Endothelial cell of umbilical vein (primary cell): ENCODE results near the gene ARHGEF17. TPM values are rescaled to one million over a fixed set of nuclear protein-coding genes. Genes with fewer than 3 reads are reported as not detected.

ENCODE experiments used
- BruUV-seq: library from RNA; stranded (reverse); fragments of 400-500 nt; replicated peaks from 2 replicates; lab custom pipeline; 2021; lab: Mats Ljungman, UMichigan
- CTCF ChIA-PET: fragments of 300-600, 350-600 bp; sonication (Branson Sonifier 250); formaldehyde crosslinking; loops from one replicate; lab custom pipeline; 2021; ENCODE audit warnings: antibody characterized with exemption, inconsistent platforms; lab: Charles Lee
- POLR2A ChIA-PET: fragments of 300-600, 350-600 bp; sonication (Branson Sonifier 250); formaldehyde crosslinking; loops from one replicate; lab custom pipeline; 2021; ENCODE audit warnings: antibody characterized with exemption, inconsistent platforms; lab: Charles Lee
- DNase-seq: peaks from one replicate; pipeline ENCODE4 v3.0.0-alpha.2; 2011; ENCODE audit warnings: low read depth, low spot score
- FAIRE-seq: peaks from 2 replicates; lab custom pipeline; 2011; peaks lifted over from hg19 to GRCh38; lab: Jason Lieb, UNC
- H2AFZ ChIP-seq: 2 replicates; pipeline ENCODE4 v1.6.0; 2012; ENCODE audit warnings: low read depth, low read length, control low read depth, inconsistent platforms
- H3K27ac ChIP-seq: 2 replicates; pipeline ENCODE4 v1.5.1; 2011; ENCODE audit warnings: low read depth, mild to moderate bottlenecking, control low read depth, low read length, moderate library complexity; ENCODE audit not compliant: insufficient read depth
- H3K27me3 ChIP-seq, 2 experiments: 2 replicates each; pipeline versions ENCODE4 v1.6.0 to v1.6.1; 2011; ENCODE audit warnings: low read length in 2 of 2, mixed read lengths in 1 of 2; ENCODE audit not compliant: control insufficient read depth in 2 of 2, insufficient read depth in 2 of 2
- H3K36me3 ChIP-seq, 2 experiments: 2 replicates in 1 of 2; 3 replicates in 1 of 2; pipeline ENCODE4 v1.5.1; 2011; ENCODE audit warnings: low read length in 2 of 2, mild to moderate bottlenecking in 1 of 2, moderate library complexity in 1 of 2; ENCODE audit not compliant: control insufficient read depth in 2 of 2, insufficient read depth in 2 of 2; ENCODE audit errors: extremely low read depth in 1 of 2
- H3K4me1 ChIP-seq: 3 replicates; pipeline ENCODE4 v1.5.1; 2011; ENCODE audit warnings: mild to moderate bottlenecking, low read length; ENCODE audit not compliant: control insufficient read depth, insufficient read depth; ENCODE audit errors: extremely low read depth
- H3K4me2 ChIP-seq: 2 replicates; pipeline ENCODE4 v1.6.1; 2011; ENCODE audit warnings: low read length, control low read depth, mixed read lengths; ENCODE audit not compliant: insufficient read depth
- H3K4me3 ChIP-seq, 3 experiments: fragments of 200-600 bp in 1 of 3; sonication (generic), shearing (Covaris generic) in 1 of 3; replicated peaks in 1 of 3; 2 replicates each; pipeline ENCODE4 v1.5.1; 2011 to 2016; ENCODE audit warnings: control low read depth in 3 of 3, low read length in 3 of 3, mild to moderate bottlenecking in 2 of 3, inconsistent platforms in 1 of 3, low read depth in 1 of 3, moderate library complexity in 1 of 3; ENCODE audit not compliant: insufficient read depth in 1 of 3
- H3K79me2 ChIP-seq: 2 replicates; pipeline ENCODE4 v1.6.0; 2012; ENCODE audit warnings: low read length, inconsistent platforms; ENCODE audit not compliant: control insufficient read depth, insufficient read depth
- H3K9ac ChIP-seq: replicated peaks from 2 replicates; pipeline ENCODE3; 2011; ENCODE audit warnings: low read length, control low read depth; ENCODE audit not compliant: insufficient read depth; ENCODE audit errors: extremely low read depth
- H3K9me1 ChIP-seq: replicated peaks from 3 replicates; pipeline ENCODE4 v1.6.0; 2011; ENCODE audit warnings: mild to moderate bottlenecking, low read length; ENCODE audit not compliant: control insufficient read depth, insufficient read depth; ENCODE audit errors: extremely low read depth
- H3K9me3 ChIP-seq: replicated peaks from 2 replicates; pipeline ENCODE4 v1.5.1; 2012; ENCODE audit warnings: low read length, inconsistent platforms; ENCODE audit not compliant: control insufficient read depth, insufficient read depth
- H4K20me1 ChIP-seq: replicated peaks from 2 replicates; pipeline ENCODE3; 2011; ENCODE audit warnings: mild to moderate bottlenecking, low read length; ENCODE audit not compliant: control insufficient read depth, insufficient read depth; ENCODE audit errors: extremely low read depth
- EZH2 ChIP-seq: IDR thresholded peaks from 2 replicates; pipeline ENCODE4 v1.6.1; 2012; ENCODE audit warnings: borderline replicate concordance, low read depth, mild to moderate bottlenecking, moderate library complexity, low read length, inconsistent platforms; ENCODE audit not compliant: severe bottlenecking
- FOS ChIP-seq: IDR thresholded peaks from 2 replicates; pipeline ENCODE4 v1.6.1; 2011; ENCODE audit warnings: mild to moderate bottlenecking, low read length, moderate library complexity, borderline replicate concordance; ENCODE audit not compliant: insufficient read depth
- GATA2 ChIP-seq: IDR thresholded peaks from 2 replicates; pipeline ENCODE4 v1.7.0; 2011; ENCODE audit warnings: low read depth, mild to moderate bottlenecking, moderate library complexity, mixed read lengths, low read length; ENCODE audit not compliant: insufficient read length, insufficient read depth
- JUN ChIP-seq: IDR thresholded peaks from 2 replicates; pipeline ENCODE4 v1.6.1; 2011; ENCODE audit warnings: borderline replicate concordance, low read depth; ENCODE audit not compliant: insufficient read length, insufficient read depth
- MAX ChIP-seq: IDR thresholded peaks from 2 replicates; pipeline ENCODE4 v1.6.1; 2011; ENCODE audit not compliant: insufficient read depth, insufficient read length
- MYC ChIP-seq: IDR thresholded peaks from one replicate; pipeline ENCODE4 v1.6.1; 2011; ENCODE audit warnings: mild to moderate bottlenecking, low read depth, low read length
- POLR2A ChIP-seq: IDR thresholded peaks from 2 replicates; pipeline ENCODE4 v1.6.1; 2012; ENCODE audit warnings: low read depth, mild to moderate bottlenecking, control low read depth, low read length
- POLR2AphosphoS5 ChIP-seq: IDR thresholded peaks from 2 replicates; pipeline ENCODE4 v1.6.1; 2012; ENCODE audit warnings: low read depth, mild to moderate bottlenecking, control low read depth, low read length, moderate library complexity; ENCODE audit not compliant: insufficient read depth
- dilution Hi-C: fragments of 300-500 bp; cut with MboI; formaldehyde crosslinking; loops from one replicate; pipeline ENCODE4 v1.15.0; 2019; ENCODE audit warnings: low sequenced_read_pairs; ENCODE audit not compliant: extremely low pct_ligation_motif_present
- intact Hi-C: fragments of 100-400 bp; cut with micrococcal nuclease; formaldehyde crosslinking; loops from one replicate; pipeline ENCODE4 v1.10.0; 2022
- polyA plus RNA-seq, 4 experiments: library from polyadenylated mRNA; depleted of rRNA in 3 of 4; stranded (reverse) in 3 of 4; unstranded in 1 of 4; fragments of >200 nt; gene quantifications; 2 replicates each; pipeline versions ENCODE4 v1.2.1 to v1.2.3, GENCODE V29; 2011 to 2012; ENCODE audit warnings: missing spikeins in 1 of 4
- total RNA-seq: library from RNA; stranded (reverse); gene quantifications from 2 replicates; pipeline ENCODE4 v1.2.3, GENCODE V29; 2021
- TF ChIP-seq, protein P1 (sequence below), 2 donors: IDR thresholded peaks; 1 replicate in 1 of 2; 2 replicates in 1 of 2; pipeline ENCODE4 v1.5.1; 2011; ENCODE audit warnings: low read length in 2 of 2, mild to moderate bottlenecking in 2 of 2, moderate library complexity in 2 of 2, control low read depth in 1 of 2, inconsistent platforms in 1 of 2, low read depth in 1 of 2; ENCODE audit not compliant: insufficient read depth in 1 of 2; ENCODE audit errors: extremely low read depth in 1 of 2

ARHGEF17 gene
- total and polyA plus RNA-seq, 2 donors (not counting 3 experiments of a cell fraction or from before 2014, with no cell fraction given): 74.9 to 89.9 TPM

GRCh38 chr11:73399159-73399590 lies 91.1 kb downstream of the ARHGEF17 start:
- peak; percentile 55 for FAIRE-seq

GRCh38 chr11:73399636-73400035 lies 91.6 kb downstream of the ARHGEF17 start:
- peaks cover 7% of the 10 kb centered on the region for H3K4me1 ChIP-seq
- dilution Hi-C loops (no loop called here), intact Hi-C loops (loop anchor here (5.0 to 10.0 kb wide), 2 partner anchors 225 to 533 kb away; no protein-coding TSS in a partner anchor)
- DNase-seq: no peak
- no peaks in the 10 kb centered on the region for H3K9me3 ChIP-seq
- no peaks in the 10 kb centered on the region for H4K20me1 ChIP-seq
- ChIA-PET CTCF (interaction anchor here (0.7 to 6.4 kb wide), 9 partner anchors 15 to 261 kb away, joined by 3 to 89 read pairs (median 4); no protein-coding TSS in a partner anchor), POLR2A (no interaction called here)
- no peaks in the 10 kb centered on the region for H3K27me3 ChIP-seq
- H3K27ac ChIP-seq: no peak overlapping the region
- H3K4me2 ChIP-seq: no peak overlapping the region
- peaks cover 2 to 4% of the 10 kb centered on the region in 2 experiments for H3K36me3 ChIP-seq
- H3K9ac ChIP-seq: no peak overlapping the region
- H3K79me2 ChIP-seq: no peaks in the 10 kb centered on the region
- H3K4me3 ChIP-seq: no peak overlapping the region
- H2AFZ ChIP-seq: no peak overlapping the region
- no peaks in the 10 kb centered on the region for H3K9me1 ChIP-seq
- TF ChIP-seq MYC (no peak), MAX (no peak), JUN (no peak), GATA2 (no peak), POLR2AphosphoS5 (no peak), POLR2A (no peak), EZH2 (no peak), FOS (no peak)
- TF ChIP-seq, protein P1, sequence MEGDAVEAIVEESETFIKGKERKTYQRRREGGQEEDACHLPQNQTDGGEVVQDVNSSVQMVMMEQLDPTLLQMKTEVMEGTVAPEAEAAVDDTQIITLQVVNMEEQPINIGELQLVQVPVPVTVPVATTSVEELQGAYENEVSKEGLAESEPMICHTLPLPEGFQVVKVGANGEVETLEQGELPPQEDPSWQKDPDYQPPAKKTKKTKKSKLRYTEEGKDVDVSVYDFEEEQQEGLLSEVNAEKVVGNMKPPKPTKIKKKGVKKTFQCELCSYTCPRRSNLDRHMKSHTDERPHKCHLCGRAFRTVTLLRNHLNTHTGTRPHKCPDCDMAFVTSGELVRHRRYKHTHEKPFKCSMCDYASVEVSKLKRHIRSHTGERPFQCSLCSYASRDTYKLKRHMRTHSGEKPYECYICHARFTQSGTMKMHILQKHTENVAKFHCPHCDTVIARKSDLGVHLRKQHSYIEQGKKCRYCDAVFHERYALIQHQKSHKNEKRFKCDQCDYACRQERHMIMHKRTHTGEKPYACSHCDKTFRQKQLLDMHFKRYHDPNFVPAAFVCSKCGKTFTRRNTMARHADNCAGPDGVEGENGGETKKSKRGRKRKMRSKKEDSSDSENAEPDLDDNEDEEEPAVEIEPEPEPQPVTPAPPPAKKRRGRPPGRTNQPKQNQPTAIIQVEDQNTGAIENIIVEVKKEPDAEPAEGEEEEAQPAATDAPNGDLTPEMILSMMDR (IDR thresholded peaks at IDR 0.05; ENCODE audit: extremely low read depth in 1 of 2, insufficient read depth in 1 of 2, low read depth in 1 of 2, low read length in 2 of 2): no peak
- FAIRE-seq: no peak
- no TSS peak for BruUV-seq

More at GRCh38 chr11:73399159-73399590, 91.1 kb downstream of the ARHGEF17 start:
- DNase-seq: peak; percentile 33
- BruUV-seq: no TSS peak
- Histone ChIP-seq H2AFZ (no peak overlapping the region), H3K4me2 (no peak overlapping the region), H3K4me1 (peaks cover 7% of the 10 kb centered on the region), H3K9me3 (no peaks in the 10 kb centered on the region), H3K36me3 (peaks cover 2 to 6% of the 10 kb centered on the region in 2 experiments), H3K9ac (no peak overlapping the region), H3K27me3 (no peaks in the 10 kb centered on the region), H3K79me2 (no peaks in the 10 kb centered on the region), H3K27ac (no peak overlapping the region), H3K4me3 (no peak overlapping the region), H4K20me1 (no peaks in the 10 kb centered on the region), H3K9me1 (no peaks in the 10 kb centered on the region)
- POLR2A ChIA-PET: no interaction called here
- intact Hi-C loops: no loop called here
- CTCF ChIA-PET: interaction anchor here (1.0 to 6.4 kb wide), 7 partner anchors 15 to 262 kb away, joined by 3 to 89 read pairs (median 4); no protein-coding TSS in a partner anchor
- dilution Hi-C loops: no loop called here
- TF ChIP-seq EZH2 (no peak), POLR2AphosphoS5 (peak; percentile 20)
